DLD1 (cell line): ENCODE data around the gene CITED4.

Source experiments
- in situ Hi-C: cut with HindIII; loops from 2 replicates; pipeline ENCODE4 v1.10.0; 2017; ENCODE audit warnings: low sequenced_read_pairs

CITED4 gene

DNA sequence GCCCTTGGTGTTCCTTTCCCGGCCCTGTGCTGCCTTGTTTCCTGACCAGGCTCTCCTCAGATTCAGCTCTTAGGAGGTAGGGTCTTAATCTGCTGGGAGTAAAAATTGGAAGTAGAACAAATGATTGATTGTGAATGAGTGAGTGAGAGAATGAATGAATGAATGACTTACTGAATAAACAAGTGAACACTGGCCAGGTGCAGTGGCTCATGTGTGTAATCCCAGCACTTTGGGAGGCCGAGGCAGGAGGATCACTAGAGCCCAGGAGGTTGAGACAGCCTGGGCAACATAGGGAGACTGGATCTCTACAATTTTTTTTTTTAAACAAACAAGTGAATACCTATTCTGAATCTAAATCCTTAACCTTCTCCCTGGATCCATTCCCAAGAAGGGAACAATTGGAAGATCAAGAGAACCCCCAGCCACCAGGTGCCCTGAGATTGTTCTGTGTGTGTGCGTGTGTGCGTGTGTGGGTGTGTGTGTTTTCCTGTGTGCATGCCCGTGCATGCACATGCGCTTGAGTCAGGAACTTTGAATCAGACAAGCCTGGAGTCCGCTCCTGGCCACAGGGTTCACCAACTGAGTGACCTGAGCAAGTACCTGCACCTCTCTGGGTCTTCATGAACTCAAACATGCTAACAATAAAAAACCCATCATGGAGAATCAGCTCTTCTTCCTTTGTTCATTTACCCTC lies 24.3 kb upstream of the CITED4 start:
- in situ Hi-C loops, result no loop called here

DNA sequence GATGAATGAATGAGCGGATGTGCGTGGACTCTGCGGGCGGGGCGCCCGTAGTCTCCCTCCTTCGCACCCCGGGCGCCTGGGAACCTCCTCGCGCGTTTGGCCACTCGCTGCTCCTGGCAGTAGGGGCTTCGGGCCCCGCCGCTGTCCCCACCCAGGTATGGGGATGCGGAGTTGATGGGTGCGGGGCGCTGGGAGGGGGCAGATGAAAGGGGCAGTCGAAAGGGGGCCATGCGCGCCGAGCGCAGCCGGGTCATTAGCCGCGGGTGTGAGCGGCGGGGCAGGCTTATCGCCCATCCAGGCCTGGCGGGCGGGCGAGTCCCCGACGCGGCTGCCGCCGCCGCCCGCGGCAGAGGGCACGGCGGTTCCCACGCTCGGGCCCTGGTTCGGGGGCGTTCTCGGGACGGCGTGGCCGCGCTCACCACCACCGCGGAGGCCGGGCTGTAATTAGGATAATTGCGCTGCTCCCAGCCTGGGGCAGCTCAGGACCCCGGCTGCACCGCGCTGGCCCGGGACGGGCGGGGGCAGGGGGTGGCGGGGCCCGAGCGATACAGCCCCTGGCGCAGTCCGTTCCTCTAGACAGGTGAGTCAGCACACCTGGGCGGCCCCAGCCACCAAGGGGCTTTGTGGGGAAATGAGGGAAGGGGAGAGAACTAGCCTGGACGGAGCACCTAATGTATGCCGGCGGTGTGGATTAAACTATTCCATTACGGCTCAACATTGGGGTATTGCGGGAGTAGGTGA lies 22.1 kb upstream of the CITED4 start:
- in situ Hi-C loops, result no loop called here

DNA sequence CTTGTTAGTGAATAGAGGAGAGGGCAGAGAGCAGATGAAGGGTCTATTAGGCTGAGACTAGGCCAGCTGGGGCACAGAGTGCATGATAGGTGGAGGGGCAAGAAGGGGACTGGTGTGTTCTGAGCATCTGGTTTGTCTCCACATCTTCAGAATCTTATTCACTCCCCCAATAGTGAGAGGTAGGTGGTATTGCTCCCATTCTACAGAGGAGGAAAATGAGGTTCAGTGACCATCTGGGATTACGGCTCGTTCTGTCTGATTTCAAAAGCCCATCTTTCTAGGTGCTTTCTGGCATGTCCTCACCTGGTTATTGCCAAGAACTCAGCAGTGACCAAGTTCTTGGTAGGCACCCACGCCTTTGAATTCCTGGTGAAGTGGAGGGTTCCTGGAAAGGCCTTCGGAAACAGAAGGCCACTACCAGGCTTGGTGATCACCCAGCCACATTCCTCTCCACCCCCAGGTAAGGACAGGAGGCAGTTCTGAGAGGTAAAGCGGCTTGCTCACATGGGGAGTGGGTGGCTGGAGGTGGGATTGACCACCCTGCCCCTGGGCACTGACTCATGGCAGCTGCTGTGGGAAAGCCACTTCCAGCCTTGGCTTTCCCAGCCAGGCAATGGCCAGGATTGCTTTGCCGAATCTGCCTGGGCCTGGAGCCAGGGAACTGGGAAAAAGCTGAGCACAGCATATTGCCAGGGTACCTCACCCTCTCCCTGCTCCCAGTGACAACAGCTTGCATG lies 18.8 kb upstream of the CITED4 start:
- in situ Hi-C loops, result no loop called here

DNA sequence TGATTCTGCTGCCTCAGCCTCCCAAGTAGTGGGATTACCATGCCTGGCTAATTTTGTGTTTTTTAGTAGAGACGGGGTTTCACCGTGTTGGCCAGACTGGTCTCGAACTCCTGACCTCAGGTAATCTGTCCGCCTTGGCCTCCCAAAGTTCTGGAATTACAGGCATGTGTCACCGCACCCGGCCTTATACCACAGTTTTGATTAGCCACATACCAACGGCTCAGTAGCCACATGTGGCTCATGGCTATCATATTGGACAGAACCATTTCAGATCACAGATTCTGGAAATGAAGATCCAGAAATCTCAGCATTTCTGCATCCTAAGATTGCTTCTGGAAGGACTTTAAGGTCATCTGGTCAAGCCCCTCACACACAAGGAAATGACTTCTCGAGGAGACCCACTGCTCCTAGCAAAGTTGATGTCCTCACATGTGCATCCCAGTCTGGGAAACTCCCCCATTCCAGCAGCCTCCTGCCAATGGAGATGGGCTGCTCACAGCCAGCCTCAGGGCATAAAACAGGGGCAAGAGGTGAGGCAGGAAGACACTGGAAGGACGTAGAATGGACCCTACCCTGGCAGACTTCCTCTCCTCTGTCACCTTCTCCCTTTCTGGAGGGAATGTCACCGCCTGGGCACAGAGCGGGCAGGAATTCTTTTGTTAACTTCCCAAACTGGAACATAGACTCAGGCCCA lies 17.5 kb upstream of the CITED4 start:
- in situ Hi-C loops, result no loop called here

DNA sequence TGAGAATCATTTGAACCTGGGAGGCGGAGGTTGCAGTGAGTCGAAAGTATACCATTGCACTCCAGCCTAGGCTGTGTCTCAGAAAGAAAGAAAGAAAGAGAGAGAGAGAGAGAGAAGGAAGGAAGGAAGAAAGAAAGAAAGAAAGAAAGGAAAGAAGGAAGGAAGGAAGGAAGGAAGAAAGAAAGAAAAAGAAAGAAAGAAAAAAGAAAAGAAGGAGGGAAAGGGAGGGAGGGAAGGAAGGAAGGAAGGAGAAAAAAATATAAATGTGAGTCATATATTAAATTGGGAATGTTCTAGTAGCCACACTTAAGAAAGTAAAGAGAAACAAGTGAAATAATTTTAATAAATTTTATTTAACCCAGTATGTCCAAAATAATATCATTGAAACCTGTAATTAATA lies 16.7 kb upstream of the CITED4 start:
- in situ Hi-C loops, result no loop called here

DNA sequence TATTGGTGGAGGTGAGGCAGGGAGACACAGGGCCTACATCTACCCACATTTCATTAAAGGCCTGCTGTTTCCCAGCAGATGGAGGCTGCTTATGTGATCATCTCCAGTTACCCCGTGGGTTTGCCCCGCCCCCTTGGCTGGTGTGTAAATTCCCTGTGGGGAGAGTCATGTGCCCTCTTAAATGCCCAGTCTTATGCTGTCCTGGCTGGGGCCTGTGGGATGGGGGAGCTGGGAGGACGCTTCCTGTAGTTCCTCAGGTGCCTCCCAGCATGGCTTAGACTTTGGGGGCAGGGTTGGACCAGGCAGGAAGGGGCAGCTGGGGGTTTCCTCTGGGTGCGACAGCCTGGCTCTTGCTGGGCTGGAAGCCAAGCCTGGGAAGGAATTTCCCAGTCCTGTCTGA lies 15.5 kb upstream of the CITED4 start:
- in situ Hi-C loops, result no loop called here

DNA sequence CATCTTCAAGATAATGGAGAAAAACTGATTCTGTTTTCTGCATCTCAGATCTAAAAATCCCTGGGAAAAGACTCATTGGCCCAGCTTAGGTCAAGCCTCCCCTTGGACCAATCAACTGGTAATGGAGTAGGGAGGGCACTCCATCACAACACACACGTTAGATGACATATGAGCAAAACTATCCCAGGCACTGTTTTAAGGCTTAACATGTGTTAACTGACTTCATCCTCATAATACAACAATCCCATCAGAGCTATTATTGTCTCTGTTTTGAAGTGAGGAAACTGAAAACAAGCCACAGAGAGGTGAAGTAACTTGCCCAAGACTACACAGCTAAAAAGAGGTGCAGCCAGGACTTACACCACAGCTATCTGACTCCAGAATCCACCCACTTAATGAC lies 14.7 kb upstream of the CITED4 start:
- in situ Hi-C loops, result no loop called here

DNA sequence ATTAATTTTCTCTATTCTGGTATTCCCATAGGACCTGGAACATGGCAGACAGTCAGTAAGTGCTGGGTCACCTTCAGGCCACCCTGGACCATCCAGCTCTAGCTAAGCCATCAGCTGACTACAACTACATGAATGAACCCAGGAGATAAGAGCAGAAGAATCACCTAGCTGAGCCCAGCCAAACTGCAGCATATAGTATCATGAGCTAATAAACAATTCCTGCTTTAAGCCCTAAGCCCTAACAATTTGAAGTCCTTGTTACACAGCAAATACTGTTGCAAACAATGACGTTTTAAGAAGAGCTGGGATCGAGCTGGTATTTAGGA lies 14.2 kb upstream of the CITED4 start:
- in situ Hi-C loops, result no loop called here

DNA sequence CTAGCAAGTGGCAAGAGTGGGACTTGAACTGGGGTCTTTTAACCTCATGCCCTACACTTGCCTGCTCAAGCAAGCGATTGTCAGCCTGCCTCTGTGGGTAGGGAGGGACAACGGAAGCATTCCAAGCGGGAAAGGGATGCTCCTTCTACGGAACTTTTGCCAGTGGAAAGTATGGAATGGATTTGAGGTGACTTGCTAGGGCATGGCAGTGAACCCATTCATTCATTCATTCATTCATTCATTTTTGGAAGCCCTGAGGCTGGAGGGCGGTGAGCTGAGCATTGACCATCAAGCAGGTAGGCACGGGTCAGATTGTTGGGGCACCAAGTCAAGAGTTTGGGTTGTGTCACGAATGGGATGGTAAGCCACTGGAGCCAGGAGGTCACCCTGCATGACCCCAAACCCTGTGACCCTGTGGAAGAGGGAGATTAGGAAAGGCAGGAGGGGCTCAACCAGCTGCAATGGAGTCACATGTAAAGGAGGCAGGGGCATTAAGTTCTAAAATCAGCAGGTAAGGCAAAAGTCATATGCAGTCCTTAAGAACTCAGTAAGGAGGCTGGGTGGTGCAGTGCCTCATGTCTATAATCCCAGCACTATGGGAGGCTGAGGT lies 11.8 kb upstream of the CITED4 start:
- in situ Hi-C loops, result no loop called here

DNA sequence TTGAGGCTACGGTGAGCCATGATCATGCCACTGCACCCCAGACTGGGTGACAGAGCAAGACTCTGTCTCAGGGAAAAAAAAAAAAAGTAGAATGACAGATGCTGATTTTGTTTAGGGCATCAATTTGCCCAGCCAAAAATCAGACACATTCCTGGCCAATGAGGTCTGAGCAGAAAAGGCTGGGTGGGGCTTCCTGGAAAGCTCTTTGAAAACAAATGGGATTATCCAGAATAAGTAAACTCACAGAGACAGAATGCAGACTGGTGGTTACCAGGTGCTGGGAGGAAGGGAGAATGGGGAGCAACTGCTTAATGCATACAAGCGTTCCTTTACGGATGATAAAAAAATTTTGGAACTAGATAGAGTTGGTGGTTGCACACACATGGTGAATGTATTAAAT lies 10.1 kb upstream of the CITED4 start:
- in situ Hi-C loops, result no loop called here

DNA sequence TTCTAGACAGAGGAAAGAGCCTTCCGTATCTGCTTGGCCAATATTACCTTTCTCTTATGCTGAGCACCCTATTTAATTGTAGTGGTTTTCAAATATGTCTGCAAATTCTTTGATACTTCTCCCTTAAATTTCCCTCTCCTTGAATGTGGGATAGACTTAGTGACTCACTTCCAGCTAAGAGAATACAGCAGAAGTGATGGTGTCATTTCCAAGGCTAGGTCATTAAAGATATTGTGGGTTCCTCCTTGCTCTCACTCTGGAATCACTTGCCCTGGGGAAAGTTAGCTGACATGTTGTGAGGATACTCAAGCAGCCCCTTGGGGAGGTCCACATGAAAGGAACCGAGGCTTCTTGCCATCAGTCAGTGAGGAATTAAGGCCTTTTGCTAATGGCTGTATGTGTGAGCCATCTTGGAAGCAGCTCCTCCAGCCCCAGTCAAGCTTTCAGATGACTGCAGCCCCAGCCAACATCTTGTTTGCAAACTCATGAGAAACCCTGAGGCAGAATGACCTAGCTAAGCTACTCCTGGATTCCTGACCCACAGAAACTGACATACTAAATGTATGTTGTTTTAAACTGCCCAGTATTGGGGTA lies 8.1 kb upstream of the CITED4 start:
- in situ Hi-C loops, result no loop called here

DNA sequence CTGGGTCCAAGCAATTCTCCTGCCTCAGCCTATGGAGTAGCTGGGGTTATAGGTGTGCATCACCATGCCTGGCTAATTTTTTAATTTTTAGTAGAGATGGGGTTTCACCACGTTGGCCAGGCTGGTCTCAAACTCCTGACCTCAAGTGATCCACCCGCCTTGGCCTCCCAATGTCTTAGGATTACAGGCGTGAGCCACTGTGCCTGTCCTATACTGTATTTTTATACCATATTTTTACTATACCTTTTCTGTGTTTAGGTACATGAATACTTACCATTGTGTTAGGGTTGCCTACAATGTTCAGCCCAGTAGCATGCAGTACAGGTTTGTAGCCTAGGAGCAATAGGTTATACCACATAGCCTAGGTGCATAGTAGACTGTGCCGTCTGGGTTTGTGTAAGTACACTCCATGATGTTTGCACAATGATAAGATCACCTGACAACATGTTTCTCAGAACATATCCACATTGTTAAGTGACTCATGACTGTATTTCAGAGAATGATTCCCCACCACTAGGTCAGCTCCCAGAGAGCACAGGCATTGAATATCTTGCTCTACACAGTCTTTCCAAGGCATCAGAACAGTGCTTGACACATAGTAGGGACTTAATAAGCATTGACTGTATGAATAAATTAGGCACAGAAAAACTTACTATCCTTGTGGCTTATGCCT lies 6.0 kb upstream of the CITED4 start:
- in situ Hi-C loops, result no loop called here

DNA sequence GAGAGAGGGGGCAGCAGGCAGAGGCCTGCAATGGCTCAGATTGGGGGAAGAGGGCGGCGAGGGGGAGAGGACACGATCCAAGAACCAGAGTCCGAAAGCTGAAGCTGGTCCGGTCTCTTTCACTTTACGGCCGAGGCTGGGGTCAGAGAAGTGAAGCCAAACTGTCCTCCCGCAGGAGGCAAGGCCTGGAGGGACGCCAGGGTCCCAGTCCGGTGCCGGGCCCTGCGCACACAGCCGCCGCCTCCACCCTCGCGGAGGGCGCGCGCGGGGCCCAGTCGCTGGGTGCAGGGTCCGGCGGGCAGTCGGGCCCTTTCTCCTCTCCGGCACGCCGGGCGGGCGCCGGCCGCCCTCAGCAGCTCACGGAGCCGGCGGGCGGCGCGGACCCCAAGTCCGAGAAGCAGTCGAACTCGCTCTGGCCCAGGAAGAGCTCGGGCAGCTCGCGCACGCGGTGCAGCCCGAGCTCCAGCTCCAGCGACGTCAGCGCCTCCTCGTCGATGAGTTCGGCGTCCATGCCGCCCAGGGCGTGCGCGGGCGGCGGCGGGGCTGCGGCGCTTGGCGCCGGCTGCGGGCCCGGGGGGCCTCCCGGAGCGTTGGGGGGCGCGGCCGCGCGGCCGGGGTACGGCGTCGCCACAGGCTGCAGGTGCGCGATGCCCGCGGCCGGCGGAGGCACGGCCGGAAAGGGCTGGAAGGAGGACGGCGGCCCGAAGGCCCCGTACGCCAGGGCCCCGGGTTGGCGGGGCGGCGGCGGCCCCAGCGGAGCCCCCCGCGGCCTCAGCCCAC lies 749 bp downstream of the CITED4 start:
- in situ Hi-C loops, result no loop called here

DNA sequence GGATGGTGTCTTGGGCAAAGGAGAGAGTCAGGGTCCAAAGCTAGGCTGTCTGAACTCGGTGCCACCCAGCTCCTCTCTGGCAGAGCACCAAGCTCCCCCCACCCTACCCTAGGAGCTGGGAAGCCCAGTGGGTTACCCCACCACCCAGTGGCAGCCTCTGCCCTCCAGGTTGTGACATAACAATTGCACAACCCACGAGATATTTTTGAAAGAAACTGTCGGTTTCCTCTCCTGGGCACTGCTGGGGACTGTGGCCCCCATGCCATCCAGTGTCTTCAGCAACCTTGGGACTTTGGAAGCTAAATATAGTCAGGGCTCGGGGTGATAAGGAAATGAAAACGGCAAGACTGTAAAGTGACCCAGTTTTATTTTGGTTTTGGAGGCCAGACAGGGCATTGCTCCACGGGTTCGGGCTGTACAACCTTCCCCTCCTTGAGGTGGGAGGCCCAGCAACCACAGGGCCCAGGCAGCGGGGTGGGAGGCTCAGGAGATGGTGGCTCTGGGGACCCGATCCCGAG lies 1.4 kb downstream of the CITED4 start:
- in situ Hi-C loops, result no loop called here

DNA sequence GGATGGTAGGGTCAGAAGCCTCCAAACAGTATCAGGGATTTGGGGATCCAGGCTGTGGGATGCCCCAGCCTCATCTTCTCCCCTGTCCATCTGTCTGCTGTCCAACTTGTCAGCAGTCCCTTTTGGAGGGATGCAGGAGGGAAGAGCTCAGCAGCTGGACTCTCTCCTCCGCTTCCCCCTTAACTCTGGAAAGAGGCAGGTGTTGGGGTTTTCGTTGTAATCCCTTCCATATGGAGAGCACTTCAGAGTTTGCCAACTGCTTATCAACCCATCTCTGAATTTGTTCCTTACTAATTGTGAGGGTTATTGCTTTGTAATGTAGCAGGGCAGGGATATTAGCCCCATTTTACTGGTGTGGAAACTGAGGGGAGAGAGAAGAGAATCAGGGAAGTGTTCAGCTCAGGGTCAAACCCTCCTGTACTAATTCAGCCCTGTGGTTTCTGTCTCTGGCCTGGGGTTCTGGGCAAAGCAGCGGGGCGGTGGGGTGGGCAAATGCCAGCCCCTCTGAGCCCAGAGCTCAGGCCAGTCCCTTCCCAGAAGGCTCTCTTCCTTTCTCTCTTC lies 3.2 kb downstream of the CITED4 start:
- in situ Hi-C loops, result no loop called here

DNA sequence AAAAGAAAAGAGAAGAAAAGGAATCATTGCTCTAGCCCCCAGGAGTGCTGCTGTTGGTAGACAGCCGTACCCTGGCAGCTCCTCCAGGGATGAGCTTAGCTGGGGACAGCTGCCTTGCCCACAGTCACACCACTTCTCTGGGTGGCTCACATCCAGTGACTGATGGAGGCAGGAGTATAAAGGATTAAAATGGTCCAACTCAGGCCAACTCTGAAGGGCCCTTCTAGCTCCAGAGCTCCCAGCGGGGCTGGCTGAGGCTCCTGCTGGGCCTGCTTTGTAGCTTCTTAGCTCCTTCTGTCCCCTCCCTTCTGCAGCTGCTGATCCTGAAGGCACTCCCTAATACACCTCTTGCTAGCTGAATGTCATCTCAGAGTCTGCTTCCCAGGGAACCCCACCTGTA lies 4.4 kb downstream of the CITED4 start:
- in situ Hi-C loops, result no loop called here

DNA sequence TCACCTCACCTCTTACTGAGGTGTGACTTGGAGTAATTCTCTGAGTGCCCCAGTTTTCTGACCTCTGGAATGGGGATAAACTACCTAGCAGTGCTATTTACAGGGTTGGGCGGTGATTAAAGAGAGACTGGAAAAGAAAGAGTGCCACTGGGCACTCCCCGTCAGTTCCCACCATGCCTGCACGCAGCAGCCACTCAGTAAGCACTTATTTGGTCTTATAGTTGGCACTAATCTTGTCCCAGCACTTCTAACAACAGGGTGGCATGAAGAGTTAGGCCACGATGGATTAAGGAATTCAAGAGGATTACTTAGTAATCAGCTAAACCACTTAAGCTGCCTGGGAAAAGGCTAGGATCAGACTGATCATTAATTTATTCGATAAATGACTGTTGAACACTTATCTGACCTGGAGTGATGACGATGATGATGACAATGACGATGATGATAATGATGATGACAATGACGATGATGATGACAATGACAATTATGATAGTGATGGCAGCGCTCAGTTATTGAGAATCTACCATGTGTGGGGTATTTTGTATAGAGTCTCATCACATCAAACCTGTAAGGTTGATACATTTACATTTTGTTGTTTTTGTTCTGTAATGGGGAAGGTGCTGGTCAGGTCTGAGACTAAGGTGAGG lies 5.4 kb downstream of the CITED4 start:
- in situ Hi-C loops, result no loop called here

DNA sequence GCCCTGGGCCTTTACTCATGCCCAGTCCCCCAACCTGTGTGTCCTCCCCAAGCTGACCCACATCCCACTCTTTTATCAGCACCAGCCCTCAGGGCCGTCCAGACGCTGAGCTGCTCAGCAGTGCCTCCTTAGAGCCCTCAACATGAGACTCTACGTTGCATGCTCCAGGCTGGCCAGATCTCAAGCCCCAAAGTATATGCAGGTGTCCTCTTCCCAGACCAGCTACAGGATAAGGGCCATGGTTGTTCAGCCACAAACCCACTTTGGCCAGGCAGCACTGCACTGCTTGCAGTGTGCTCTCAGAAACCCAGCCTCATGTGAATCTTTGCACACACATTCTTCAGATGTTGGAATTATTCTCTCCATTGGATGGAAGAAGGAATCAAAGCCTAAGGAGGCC lies 6.0 kb downstream of the CITED4 start:
- in situ Hi-C loops, result no loop called here
